Gastroesophageal sphincter (tissue), 3 donors: ENCODE results near the gene DUSP12.

Source experiments
- EP300 ChIP-seq: sonication (generic); formaldehyde crosslinking; IDR thresholded peaks from one replicate; pipeline ENCODE4 v1.6.1; 2017; ENCODE audit warnings: antibody characterized with exemption, mild to moderate bottlenecking
- POLR2AphosphoS5 ChIP-seq: sonication (generic); formaldehyde crosslinking; IDR thresholded peaks from one replicate; pipeline ENCODE4 v1.6.1; 2017; ENCODE audit warnings: antibody characterized with exemption
- TF ChIP-seq, protein P1 (sequence below), 4 experiments: fragments of 200-600 bp in 2 of 4; fragments of 450-650 bp in 2 of 4; sonication (generic) in 1 of 4; IDR thresholded peaks; one replicate each; pipeline ENCODE4 v1.5.1; 2017 to 2019; ENCODE audit warnings: antibody characterized with exemption in 4 of 4, mild to moderate bottlenecking in 2 of 4, moderate library complexity in 2 of 4

DNA sequence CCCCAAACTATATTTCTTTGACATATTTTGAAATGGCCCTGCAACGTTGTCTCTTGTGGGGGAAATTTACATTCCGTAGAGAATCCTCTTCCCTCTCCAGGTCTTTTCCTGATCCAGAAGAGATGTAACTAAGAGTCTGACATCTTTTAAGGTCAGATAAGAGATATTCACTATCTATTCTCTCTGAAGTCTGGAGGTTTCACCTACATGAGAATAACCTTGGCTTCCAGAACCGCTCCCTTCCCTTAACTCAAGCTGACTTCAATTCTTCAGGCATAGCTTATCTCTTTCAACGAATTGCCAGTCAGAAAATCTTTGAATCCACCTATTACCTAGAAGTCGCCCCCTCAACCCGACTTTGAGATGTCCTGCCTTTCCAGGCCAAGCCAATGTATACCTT lies 18.3 kb upstream of the DUSP12 start:
- TF ChIP-seq, protein P1, sequence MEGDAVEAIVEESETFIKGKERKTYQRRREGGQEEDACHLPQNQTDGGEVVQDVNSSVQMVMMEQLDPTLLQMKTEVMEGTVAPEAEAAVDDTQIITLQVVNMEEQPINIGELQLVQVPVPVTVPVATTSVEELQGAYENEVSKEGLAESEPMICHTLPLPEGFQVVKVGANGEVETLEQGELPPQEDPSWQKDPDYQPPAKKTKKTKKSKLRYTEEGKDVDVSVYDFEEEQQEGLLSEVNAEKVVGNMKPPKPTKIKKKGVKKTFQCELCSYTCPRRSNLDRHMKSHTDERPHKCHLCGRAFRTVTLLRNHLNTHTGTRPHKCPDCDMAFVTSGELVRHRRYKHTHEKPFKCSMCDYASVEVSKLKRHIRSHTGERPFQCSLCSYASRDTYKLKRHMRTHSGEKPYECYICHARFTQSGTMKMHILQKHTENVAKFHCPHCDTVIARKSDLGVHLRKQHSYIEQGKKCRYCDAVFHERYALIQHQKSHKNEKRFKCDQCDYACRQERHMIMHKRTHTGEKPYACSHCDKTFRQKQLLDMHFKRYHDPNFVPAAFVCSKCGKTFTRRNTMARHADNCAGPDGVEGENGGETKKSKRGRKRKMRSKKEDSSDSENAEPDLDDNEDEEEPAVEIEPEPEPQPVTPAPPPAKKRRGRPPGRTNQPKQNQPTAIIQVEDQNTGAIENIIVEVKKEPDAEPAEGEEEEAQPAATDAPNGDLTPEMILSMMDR (IDR thresholded peaks at IDR 0.05) = no peak
- TF ChIP-seq EP300 (no peak), POLR2AphosphoS5 (no peak)
